GM12801 (cell line): Measurements from ENCODE around the gene IL17F.

Experiments used
- CTCF ChIP-seq: IDR thresholded peaks from one replicate; pipeline ENCODE4 v1.5.1; 2011; ENCODE audit warnings: control low read depth; ENCODE audit not compliant: insufficient read length; ENCODE audit errors: extremely low read depth

IL17F gene

GRCh38 chr6:52244400-52244799 is at the start of gene IL17F:
Gene IL17F, minus strand, starts transcription at chr6:52244500. Its CDS starts 71 bp downstream, at chr6:52244429.
- no peak for TF ChIP-seq CTCF

- no peak for TF ChIP-seq CTCF
These were observed 48.8 kb upstream of the IL17F start for GRCh38 chr6:52293067-52293466.

- TF ChIP-seq CTCF = no peak
These were observed 44.5 kb upstream of the IL17F start for GRCh38 chr6:52288841-52289240.

GRCh38 chr6:52288216-52288615 is 43.9 kb upstream of the IL17F start:
- TF ChIP-seq CTCF = no peak

GRCh38 chr6:52286798-52287432 is 42.6 kb upstream of the IL17F start:
- no peak for TF ChIP-seq CTCF

- no peak for TF ChIP-seq CTCF
These were observed 41.1 kb upstream of the IL17F start for GRCh38 chr6:52285177-52286068.

GRCh38 chr6:52284460-52285176 is 40.3 kb upstream of the IL17F start, which contains the start of gene MCM3:
Gene MCM3, minus strand, starts transcription at chr6:52284742. Its CDS starts 68 bp downstream, at chr6:52284674.
- no peak for TF ChIP-seq CTCF
